ENCODE measurements around the gene CMPK1.

Gene CMPK1

DNA sequence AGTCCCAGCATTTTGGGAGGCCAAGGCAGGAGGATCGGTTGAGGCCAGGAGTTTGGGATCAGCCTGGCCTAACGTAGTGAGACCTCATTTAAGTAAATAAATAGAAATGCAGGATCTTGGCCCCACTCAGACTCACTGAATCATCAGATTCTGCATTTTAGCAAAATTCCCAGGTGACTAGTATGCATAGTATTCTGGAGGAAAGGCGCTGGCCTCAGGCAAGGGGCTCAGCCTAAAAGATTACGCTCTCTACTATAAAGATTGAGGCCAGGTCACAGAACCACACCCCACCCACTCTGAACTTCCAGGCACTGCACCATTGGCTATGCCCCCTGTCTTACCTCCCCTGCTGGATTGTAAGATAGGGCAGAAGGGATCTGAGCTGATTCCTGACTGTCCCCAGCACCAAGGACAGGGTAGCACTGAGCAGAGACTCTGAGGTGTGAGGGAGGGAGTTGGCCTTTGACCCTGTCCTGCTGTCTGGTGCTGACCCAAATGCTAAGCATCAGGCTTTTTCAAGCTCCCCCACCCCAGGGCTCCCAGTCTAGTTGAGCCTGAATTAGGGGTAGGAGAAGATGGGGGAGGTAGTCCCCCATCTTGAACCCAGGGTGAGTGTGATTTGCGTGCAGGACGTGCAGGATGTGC lies 85.2 kb downstream of the CMPK1 start:
- TF ChIP-seq, protein P1, sequence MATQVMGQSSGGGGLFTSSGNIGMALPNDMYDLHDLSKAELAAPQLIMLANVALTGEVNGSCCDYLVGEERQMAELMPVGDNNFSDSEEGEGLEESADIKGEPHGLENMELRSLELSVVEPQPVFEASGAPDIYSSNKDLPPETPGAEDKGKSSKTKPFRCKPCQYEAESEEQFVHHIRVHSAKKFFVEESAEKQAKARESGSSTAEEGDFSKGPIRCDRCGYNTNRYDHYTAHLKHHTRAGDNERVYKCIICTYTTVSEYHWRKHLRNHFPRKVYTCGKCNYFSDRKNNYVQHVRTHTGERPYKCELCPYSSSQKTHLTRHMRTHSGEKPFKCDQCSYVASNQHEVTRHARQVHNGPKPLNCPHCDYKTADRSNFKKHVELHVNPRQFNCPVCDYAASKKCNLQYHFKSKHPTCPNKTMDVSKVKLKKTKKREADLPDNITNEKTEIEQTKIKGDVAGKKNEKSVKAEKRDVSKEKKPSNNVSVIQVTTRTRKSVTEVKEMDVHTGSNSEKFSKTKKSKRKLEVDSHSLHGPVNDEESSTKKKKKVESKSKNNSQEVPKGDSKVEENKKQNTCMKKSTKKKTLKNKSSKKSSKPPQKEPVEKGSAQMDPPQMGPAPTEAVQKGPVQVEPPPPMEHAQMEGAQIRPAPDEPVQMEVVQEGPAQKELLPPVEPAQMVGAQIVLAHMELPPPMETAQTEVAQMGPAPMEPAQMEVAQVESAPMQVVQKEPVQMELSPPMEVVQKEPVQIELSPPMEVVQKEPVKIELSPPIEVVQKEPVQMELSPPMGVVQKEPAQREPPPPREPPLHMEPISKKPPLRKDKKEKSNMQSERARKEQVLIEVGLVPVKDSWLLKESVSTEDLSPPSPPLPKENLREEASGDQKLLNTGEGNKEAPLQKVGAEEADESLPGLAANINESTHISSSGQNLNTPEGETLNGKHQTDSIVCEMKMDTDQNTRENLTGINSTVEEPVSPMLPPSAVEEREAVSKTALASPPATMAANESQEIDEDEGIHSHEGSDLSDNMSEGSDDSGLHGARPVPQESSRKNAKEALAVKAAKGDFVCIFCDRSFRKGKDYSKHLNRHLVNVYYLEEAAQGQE (IDR thresholded peaks at IDR 0.05; ENCODE audit: insufficient replicate concordance, low read depth): peak; percentile 29
- no peak for TF ChIP-seq GABPA (IDR thresholded peaks at IDR 0.05; ENCODE audit: low read depth)
- peaks cover 28% of the 10 kb centered on the region for H3K27me3 ChIP-seq (ENCODE audit: insufficient read depth, poor library complexity, severe bottlenecking)
- no peak for DNase-seq (ENCODE audit: low read depth in 1 of 2, low spot score in 1 of 2)
- no peak overlapping the region for H3K4me3 ChIP-seq (replicated peaks; ENCODE audit: insufficient read depth, low read length)
- H3K27ac ChIP-seq (replicated peaks): no peak overlapping the region

DNA sequence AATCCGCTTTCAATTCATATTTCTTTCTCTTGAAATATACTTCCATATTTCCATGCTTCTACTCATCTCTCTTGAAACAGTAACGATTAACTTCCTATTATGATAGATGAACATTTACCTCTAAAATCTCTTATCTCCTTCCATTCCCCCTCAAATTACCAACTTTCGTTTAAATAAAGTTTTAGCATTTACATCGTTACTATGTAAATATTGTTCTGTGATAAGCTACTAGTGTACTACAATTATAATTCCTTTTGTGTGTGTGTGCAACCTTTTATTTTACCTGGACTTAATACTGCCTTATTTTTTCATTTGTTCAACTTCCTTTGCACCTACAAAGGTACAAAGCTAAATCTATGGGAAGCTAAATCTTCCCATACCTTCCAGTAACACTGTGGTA lies 87.0 kb downstream of the CMPK1 start:
- Histone ChIP-seq H3K27ac (replicated peaks) (no peak overlapping the region), H3K4me3 (replicated peaks; ENCODE audit: insufficient read depth, low read length) (no peak overlapping the region), H3K27me3 (ENCODE audit: insufficient read depth, poor library complexity, severe bottlenecking) (peaks cover 16% of the 10 kb centered on the region)
- no peak for DNase-seq (ENCODE audit: low read depth in 1 of 2, low spot score in 1 of 2)
- TF ChIP-seq, protein P1 (IDR thresholded peaks at IDR 0.05; ENCODE audit: insufficient replicate concordance, low read depth): no peak
- TF ChIP-seq, protein P2, sequence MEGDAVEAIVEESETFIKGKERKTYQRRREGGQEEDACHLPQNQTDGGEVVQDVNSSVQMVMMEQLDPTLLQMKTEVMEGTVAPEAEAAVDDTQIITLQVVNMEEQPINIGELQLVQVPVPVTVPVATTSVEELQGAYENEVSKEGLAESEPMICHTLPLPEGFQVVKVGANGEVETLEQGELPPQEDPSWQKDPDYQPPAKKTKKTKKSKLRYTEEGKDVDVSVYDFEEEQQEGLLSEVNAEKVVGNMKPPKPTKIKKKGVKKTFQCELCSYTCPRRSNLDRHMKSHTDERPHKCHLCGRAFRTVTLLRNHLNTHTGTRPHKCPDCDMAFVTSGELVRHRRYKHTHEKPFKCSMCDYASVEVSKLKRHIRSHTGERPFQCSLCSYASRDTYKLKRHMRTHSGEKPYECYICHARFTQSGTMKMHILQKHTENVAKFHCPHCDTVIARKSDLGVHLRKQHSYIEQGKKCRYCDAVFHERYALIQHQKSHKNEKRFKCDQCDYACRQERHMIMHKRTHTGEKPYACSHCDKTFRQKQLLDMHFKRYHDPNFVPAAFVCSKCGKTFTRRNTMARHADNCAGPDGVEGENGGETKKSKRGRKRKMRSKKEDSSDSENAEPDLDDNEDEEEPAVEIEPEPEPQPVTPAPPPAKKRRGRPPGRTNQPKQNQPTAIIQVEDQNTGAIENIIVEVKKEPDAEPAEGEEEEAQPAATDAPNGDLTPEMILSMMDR (IDR thresholded peaks at IDR 0.05; ENCODE audit: insufficient read depth, low read length): no peak

DNA sequence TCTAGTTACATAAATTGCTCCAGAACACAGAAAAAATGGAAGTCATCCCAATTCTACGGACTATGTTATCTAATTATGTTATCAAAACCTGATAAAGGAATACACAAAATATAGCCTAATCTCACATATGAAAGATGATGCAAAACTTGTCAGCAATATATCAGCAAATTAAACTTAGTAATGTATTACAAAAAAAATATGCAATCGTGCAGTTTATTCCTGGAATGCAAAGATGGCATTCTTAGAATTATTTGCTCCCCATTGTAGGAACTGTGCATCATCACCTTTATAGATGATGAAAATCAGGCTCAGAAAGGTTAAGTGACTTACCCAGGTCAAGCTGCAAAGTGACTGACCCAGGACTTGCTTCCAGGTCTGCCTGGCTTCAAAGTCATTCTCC lies 90.3 kb downstream of the CMPK1 start:
- DNase-seq (ENCODE audit: low read depth in 1 of 2, low spot score in 1 of 2): no peak
- H3K27me3 ChIP-seq (ENCODE audit: insufficient read depth, poor library complexity, severe bottlenecking): no peaks in the 10 kb centered on the region
- H3K27ac ChIP-seq (replicated peaks): no peak overlapping the region
- TF ChIP-seq POLR2AphosphoS5 (IDR thresholded peaks at IDR 0.05; ENCODE audit: low read depth): no peak
- no peak for TF ChIP-seq SPI1 (IDR thresholded peaks at IDR 0.05; ENCODE audit: borderline replicate concordance, low read depth)
- TF ChIP-seq, protein P1 (IDR thresholded peaks at IDR 0.05; ENCODE audit: insufficient replicate concordance, low read depth): no peak
- no peak for TF ChIP-seq GABPA (IDR thresholded peaks at IDR 0.05; ENCODE audit: low read depth)
- TF ChIP-seq, protein P2 (IDR thresholded peaks at IDR 0.05; ENCODE audit: insufficient read depth, low read length): no peak
- H3K4me3 ChIP-seq (replicated peaks; ENCODE audit: insufficient read depth, low read length): no peak overlapping the region
